GM19452 (cell line): ENCODE data around the gene UNC13A.

Source experiments
- ATAC-seq: cut with Tn5 transposase; IDR thresholded peaks from one replicate; pipeline ENCODE4 v1.9.1; 2021; ENCODE audit not compliant: unreplicated experiment

The UNC13A gene

DNA sequence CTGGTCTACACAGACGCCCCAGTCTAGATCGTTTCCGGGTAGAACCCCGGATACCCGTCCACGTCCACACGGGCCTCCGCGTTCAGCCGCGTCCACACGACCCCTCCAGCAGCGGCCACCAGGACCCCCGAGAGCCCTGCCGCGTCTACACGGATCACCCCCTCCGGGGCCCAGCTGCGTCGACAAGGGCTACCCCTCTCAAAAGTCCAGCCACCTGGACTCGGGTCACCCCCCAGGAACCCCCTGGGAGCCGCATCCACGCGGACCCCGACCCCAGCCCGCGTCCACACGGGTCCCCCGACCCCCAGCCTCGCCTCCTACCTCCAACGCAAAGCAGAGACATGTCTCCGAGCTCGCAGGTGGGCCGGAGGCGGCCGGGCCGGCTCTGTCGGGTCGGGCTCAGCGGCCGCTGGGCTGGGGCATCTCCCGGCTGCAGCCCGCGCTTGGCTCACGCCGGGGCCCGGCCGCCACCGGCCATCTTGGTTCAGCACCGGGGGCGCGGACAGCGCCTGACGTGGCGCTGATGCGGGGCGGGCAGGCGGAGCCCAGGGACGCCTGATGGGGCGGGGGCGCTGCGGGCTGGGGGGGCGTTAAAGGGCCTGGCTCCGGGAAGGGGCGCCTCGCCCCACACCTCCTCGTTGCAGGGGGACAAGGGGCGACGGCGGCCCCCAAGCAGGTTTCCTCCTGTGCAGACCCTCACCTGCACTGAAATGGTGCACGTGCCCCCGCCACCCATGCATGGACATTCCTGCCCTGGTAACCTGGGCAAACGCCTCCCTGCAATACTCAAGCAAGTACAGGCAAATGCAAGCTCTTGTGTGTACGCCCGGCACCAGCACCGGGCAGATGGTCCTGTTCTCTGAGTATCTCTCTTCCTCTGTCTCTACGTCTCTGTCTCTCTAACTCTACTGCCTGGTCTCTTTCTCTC, at the start of gene UNC13A:
Gene UNC13A (minus strand): TSS at position 498 of the 928 bp plus-strand sequence. CDS start 155 bp downstream, at position 343.
- no peak for ATAC-seq

DNA sequence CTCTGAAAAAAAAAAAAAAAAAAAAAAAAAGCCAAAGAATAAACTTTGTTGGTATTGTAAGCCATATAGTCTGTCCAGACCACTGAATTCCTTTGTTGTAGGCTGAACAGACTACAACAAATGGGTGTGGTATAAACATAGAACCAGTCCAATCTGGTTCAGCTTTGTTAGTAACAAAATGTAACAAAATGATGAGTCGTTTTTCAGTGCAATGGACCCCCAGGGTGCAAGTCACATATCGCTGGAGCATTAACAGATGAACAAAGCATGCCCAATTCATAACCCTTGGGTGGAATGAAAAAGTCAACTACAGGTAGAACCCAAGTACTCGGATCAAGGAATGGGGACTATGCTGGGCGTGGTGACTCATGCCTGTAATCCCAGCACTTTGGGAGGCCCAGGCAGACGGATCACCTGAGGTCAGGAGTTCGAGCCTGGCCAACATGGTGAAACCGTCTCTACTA, 49.6 kb upstream of the UNC13A start:
- ATAC-seq = no peak

DNA sequence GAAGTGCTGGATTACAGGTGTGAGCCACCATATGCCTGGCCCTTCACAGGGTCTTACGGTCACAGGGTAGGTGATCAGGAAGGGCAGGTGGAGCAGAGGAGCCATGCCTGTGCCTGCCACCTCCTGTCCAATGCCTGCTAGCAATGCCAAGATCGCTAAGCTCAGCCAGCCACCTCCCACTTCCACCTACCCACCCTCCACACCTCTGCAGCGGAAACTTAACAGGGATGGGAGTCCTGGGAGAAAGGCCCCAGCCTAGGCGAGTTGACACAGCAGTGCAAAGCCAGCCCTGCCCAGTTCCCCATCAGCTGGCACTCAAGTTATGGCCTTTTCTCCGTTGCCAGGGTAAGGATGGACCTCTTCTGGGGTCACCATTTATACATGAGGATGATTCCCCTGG, 47.3 kb upstream of the UNC13A start:
- no peak for ATAC-seq

DNA sequence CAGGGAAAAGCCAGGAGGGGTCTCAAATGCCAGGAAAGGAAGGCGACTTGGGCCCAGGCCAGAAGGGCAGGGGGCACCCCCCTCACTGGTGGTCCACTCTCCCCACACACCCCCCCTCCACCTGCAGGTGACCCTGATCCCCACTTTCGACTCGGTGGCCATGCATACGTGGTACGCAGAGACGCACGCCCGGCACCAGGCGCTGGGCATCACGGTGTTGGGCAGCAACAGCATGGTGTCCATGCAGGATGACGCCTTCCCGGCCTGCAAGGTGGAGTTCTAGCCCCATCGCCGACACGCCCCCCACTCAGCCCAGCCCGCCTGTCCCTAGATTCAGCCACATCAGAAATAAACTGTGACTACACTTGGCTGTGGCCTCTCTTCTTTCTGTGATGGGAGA, 46.0 kb upstream of the UNC13A start:
- no peak for ATAC-seq

DNA sequence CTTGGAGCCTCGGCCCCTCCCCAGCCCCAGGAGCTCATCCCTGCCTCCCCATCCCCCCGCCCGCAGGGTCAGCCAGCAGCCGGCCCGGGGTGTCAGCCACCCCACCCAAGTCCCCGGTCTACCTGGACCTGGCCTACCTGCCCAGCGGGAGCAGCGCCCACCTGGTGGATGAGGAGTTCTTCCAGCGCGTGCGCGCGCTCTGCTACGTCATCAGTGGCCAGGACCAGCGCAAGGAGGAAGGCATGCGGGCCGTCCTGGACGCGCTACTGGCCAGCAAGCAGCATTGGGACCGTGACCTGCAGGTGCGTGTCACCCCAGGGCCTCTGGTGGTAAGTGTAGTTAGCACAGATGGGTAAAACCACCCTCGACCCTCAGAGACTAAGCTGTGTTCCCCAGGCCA, 45.0 kb upstream of the UNC13A start:
- no peak for ATAC-seq

DNA sequence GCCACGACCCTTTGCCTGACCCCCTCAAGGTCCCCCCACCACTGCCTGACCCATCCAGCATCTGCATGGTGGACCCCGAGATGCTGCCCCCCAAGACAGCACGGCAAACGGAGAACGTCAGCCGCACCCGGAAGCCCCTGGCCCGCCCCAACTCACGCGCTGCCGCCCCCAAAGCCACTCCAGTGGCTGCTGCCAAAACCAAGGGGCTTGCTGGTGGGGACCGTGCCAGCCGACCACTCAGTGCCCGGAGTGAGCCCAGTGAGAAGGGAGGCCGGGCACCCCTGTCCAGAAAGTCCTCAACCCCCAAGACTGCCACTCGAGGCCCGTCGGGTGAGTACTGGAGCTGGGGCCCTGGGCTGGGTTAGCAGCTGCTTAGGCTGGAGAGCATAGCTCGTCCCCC, 39.7 kb upstream of the UNC13A start:
- ATAC-seq = no peak

DNA sequence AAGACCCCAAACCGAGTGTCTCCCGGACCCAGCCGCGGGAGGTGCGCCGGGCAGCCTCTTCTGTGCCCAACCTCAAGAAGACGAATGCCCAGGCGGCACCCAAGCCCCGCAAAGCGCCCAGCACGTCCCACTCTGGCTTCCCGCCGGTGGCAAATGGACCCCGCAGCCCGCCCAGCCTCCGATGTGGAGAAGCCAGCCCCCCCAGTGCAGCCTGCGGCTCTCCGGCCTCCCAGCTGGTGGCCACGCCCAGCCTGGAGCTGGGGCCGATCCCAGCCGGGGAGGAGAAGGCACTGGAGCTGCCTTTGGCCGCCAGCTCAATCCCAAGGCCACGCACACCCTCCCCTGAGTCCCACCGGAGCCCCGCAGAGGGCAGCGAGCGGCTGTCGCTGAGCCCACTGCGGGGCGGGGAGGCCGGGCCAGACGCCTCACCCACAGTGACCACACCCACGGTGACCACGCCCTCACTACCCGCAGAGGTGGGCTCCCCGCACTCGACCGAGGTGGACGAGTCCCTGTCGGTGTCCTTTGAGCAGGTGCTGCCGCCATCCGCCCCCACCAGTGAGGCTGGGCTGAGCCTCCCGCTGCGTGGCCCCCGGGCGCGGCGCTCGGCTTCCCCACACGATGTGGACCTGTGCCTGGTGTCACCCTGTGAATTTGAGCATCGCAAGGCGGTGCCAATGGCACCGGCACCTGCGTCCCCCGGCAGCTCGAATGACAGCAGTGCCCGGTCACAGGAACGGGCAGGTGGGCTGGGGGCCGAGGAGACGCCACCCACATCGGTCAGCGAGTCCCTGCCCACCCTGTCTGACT, 39.0 kb upstream of the UNC13A start:
- no peak for ATAC-seq

DNA sequence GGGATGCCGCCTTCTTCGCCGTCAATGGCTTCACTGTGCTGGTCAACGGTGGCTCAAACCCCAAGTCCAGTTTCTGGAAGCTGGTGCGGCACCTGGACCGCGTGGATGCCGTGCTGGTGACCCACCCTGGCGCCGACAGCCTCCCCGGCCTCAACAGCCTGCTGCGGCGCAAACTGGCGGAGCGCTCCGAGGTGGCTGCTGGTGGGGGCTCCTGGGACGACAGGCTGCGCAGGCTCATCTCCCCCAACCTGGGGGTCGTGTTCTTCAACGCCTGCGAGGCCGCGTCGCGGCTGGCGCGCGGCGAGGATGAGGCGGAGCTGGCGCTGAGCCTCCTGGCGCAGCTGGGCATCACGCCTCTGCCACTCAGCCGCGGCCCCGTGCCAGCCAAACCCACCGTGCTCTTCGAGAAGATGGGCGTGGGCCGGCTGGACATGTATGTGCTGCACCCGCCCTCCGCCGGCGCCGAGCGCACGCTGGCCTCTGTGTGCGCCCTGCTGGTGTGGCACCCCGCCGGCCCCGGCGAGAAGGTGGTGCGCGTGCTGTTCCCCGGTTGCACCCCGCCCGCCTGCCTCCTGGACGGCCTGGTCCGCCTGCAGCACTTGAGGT, 38.1 kb upstream of the UNC13A start:
- ATAC-seq = no peak

DNA sequence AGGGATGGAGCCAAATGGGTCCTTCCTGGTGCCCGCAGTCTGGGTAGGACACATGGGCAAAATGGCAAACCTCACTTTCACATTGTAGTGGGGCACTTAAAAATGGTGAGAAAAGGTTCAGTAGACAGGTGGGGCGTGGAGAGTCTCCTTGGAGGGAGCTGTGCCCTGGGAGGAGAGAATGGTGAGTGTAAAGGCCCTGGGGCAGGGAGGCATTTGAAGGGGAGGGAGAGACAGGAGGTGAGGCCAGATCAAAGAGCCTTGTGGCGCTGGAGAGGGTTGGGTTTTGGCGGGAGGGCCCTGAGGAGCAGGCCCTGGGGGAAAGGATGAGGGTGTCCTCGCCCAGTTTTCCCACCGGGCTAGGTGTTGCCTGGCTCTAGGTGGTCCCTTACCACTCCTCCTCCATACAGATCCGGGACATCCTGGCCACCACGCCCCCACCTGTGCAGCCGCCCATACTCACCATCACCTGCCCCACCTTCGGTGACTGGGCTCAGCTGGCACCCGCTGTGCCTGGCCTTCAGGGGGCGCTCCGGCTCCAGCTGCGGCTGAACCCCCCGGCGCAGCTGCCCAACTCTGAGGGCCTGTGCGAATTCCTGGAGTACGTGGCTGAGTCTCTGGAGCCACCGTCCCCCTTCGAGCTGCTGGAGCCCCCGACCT, 37.4 kb upstream of the UNC13A start:
- no peak for ATAC-seq

DNA sequence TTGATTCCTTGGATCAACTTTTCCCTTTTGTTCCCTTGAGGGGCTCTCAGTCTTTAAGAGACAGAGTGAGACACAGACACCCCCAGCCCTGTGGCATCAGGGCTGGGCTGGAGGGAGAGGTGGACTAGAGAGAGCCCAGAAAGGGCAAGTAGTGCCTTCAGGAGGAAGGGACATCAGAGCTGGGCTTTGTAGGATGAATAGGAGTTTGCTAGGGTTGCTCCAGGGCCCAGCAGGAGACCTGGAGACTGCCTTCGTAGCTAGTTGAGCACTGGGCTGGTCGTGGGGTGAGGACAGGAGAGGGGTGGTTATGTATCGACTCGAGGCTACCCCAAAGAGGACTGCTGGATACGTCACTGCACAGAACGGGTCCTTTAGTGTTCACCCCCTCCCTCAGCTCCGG, 36.5 kb upstream of the UNC13A start:
- ATAC-seq = no peak

DNA sequence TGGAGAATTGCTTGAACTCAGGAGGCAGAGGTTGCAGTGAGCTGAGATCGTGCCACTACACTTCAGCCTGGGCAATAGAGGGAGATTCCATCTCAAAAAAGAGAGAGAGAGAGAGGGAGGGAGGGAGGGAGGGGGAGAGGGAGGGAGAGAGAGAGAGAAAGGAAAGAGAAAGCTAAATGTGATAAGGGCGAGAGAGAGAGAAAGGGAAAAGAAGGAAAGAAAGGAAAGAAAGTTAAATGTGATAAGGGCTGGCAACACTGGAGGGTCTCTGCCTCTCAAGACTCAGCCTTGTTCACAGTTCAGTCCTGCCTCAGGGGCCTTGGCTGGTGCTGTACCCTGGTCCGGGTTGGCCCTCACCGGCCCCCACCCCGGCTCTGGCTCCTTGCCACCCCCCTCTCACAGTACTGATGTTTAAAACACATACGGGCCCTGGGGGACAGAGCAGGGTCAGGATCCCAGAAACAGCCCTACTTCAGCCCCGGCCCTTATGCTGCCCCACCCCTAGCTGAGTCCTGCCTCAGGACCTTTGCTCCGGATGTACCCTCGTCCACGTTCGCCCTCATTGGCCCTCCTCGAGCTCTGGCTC, 34.6 kb upstream of the UNC13A start:
- no peak for ATAC-seq

DNA sequence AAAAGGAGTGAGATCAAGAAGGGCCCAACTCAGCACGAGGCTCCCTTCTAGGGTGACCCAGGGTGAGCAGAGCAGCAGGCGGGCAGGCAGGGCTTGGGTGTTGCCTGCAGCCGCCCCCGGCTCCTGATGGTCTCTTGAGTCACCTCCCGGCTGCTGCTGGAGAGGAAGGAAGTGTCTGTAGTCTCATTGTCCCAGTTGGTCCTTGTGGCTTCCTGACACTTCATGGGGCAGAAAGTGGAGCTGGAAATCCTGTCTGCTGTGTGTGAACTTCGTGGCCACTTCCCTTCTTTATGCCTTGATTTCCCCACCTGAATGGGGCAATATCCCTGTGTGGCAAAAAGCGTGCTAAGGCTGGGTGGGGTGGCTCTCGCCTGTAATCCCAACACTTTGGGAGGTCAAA, 33.7 kb upstream of the UNC13A start:
- no peak for ATAC-seq

DNA sequence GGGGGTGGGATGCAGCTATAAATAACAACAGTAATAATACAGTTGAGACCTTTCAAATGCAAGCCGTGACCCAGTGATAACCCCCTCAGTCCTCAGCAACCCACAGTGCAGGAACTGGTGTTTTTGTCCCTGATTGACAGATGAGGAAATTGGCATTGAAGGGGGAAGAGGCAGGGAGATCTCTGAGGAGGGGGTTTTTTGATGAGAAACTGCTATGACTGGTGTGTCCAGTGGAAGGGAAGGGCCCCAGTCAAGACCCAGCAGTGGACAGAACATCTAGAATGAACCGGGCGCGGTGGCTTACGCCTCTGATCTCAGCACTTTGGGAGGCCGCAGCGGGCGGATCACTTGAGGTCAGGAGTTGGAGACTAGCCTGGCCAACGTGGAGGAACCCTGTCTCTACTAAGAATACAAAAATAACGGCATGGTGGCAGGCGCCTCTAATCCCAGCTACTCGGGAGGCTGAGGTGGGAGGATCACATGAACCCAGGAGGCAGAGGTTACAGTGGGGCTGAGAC, 33.0 kb upstream of the UNC13A start:
- ATAC-seq = no peak

DNA sequence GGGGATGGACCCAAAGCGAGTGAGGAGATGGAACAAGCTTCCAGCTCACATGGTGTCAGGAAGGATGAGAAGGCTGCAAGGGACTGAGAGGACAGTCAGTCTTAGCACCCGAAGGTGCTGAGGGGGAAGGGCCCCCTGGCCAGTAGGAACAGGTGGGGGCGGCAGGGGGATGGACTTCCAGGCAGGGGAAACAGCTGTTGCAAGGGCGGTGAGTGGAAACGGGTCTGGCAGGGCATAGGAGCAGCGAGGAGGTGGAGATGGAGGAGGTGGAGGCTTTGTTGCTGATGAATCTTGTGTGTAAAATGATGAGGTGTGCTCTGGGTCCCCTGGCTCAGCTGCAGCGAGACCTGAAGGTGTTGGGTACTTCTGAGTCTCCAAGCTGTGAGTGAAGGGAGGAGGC, 32.3 kb upstream of the UNC13A start:
- ATAC-seq = no peak

DNA sequence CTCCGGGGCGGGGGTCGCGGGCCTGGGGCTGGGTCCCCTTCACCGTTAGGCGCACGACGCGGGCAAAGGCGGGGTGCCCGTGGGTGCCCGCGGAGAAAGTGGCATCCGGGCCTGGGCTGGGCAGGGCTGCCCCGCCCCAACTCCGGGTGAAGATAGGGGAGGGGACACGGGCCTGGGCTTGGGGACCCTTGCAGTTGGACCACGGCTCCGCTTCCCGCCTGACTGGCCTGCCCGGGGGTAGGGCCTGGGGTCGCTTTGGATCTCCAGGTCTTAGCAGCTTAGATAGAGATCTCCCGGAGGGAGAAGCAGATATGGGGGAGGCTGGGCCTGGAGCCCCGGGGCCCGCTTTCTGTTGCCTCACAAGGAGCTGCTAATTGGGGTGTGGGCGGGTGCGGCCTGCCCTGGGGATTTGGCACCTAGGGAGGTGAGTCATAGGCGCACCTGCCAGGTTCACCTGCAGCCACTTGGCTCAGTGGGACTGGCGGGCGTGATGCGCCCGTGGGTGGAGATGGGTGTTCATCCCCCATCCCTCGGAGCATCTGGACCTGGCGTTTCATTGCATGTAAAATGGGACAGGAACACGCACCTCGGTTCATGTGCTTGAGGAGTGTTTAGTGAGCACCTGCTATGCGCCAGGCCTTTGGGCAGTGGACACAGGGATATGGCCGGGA, 31.7 kb upstream of the UNC13A start:
- ATAC-seq = no peak

DNA sequence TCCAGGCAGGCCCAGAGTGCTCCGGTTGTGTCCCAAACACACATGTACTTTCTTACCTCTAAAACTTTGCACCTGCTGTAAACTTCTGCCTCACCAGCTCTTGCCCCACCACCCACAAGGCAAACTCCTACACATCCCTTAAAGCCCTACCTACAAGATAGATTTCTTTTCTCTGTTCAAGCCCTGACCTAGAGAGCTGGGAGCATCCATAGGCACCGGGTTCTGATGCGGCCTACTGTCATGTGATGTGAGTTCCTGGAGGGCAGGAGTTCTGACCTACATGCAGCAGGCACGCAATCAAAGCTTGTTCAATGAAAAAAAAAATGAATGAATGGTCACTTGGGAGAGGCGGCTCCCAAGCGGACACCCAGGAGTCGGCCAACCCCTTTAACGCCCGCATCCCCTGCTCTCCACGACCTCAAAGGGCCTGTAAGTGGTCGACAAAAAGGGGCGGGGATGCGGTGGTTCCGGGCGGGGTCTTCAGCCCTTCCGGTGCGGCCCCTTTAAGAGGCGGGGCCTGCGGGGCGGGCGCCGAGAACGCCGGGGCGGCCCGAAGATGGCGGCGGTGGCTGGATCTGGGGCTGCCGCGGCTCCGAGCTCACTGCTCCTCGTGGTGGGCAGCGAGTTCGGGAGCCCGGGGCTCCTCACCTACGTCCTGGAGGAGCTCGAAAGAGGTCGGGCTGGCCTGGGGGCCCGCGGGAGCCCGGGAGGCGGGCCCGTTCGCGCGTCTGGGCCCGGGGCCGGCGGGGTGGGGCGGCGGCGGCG, 31.0 kb upstream of the UNC13A start, which contains the start of gene MAP1S:
Gene MAP1S (plus strand): TSS at position 534 of the 765 bp plus-strand sequence. CDS start 23 bp downstream, at position 557.
- peak; percentile 68 for ATAC-seq

DNA sequence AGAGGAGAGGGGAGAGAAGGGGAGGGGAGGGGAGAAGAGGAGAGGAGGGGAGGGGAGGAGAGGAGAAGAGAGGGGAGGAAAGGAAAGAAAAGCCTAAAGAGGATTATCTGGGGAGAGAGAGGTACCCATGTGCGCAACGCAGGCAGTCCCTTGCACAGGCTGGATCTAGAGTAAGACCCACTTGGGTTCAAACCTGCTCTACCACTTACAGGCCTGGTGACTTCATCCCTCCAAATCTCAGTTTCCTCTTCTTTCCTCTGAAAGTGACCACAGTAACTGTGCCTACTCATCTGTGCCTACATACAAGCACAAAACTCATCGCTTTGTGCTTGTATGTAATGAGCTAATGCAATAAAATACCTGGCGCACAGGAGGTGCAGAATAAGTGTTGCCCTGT, 30.4 kb upstream of the UNC13A start:
- no peak for ATAC-seq

DNA sequence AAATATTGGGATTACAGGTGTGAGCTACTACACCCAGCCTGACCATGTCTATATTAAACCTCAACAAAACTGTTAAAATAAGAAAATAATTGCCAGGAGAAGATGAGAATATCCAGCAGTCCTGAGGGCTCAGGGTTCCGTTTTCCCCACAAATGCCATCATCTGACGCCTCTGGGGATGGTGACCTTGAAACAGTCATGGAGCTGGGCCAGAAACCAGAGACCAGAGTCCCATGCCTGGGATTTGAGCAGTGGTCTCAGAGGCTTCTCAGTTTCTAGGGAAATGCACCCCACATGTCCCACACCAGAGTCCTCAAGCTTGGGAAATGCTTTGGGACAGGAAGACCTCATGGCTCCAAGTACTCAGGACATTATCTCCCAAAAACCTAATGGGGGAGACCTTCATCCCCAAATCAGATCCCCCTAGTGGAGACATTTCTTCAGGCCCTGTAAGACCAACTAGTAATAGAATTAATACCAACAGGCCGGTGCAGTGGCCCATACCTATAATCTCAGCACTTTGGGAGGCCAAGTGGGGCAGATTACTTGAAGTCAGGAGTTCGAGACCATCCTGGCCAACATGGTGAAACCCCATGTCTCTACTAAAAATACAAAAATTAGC, 28.3 kb upstream of the UNC13A start:
- no peak for ATAC-seq

DNA sequence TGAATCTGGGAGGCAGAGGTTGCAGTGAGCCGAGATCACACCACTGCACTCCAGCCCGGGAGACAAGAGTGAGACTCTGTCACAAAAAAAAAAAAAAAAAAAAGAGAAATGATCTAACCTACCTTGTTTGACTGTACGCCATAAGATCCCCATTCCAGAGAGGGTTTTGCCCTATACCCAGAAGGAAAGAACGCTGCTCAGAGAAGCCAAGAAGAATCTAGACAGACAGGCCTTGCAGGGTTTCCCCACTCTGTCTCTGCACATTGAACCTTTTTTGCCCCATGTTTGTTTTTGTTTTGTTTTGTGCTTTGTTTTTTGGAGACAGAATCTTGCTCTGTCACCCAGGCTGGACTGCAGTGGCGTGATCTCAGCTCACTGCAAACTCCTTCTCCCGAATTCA, 23.7 kb upstream of the UNC13A start:
- ATAC-seq = no peak
